SK-N-SH (cell line): ENCODE measurements around the gene CHD9.

Source experiments
- CTCF ChIP-seq: fragments of 200-600 bp; sonication (generic); IDR thresholded peaks from 2 replicates; pipeline ENCODE4 v1.6.1; 2017; ENCODE audit warnings: antibody characterized with exemption, mild to moderate bottlenecking, moderate library complexity
- FOSL2 ChIP-seq: IDR thresholded peaks from 2 replicates; pipeline ENCODE4 v1.4.0; 2012; ENCODE audit warnings: low read depth, mild to moderate bottlenecking, moderate library complexity, borderline replicate concordance
- GABPA ChIP-seq: IDR thresholded peaks from 2 replicates; pipeline ENCODE4 v1.4.0; 2012; ENCODE audit warnings: low read depth, mild to moderate bottlenecking
- MEF2A ChIP-seq: IDR thresholded peaks from 2 replicates; pipeline ENCODE4 v1.4.0; 2012; ENCODE audit warnings: low read depth, borderline replicate concordance
- POLR2AphosphoS5 ChIP-seq: IDR thresholded peaks from 2 replicates; pipeline ENCODE4 v1.6.1; 2012; ENCODE audit warnings: low read depth, low read length
- YY1 ChIP-seq: IDR thresholded peaks from 2 replicates; pipeline ENCODE4 v1.4.0; 2012; ENCODE audit warnings: low read depth, mild to moderate bottlenecking

GRCh38 chr16:53100889-53101288 lies 46.1 kb downstream of the CHD9 start:
- TF ChIP-seq CTCF (no peak), GABPA (no peak), FOSL2 (no peak), POLR2AphosphoS5 (no peak), YY1 (no peak), MEF2A (no peak)
